HEK293 (cell line): ENCODE data around the gene OR13H1.
"Not testable (repeated sequence)": the region's sequence is repeated elsewhere in the genome, so short reads cannot be mapped to it uniquely, and the experiment has no call there.

Experiments used
- CTCF ChIP-seq: fragments of 450-650 bp; formaldehyde crosslinking; IDR thresholded peaks from 2 replicates; pipeline ENCODE4 v1.5.1; 2016; ENCODE audit warnings: missing biosample characterization, missing genetic modification characterization
- GLI2 ChIP-seq: fragments of 450-650 bp; formaldehyde crosslinking; IDR thresholded peaks from 2 replicates; pipeline ENCODE4; 2017; ENCODE audit warnings: missing biosample characterization, missing genetic modification characterization, low read depth, borderline replicate concordance
- REST ChIP-seq: fragments of 450-650 bp; formaldehyde crosslinking; IDR thresholded peaks from 2 replicates; pipeline ENCODE4 v1.5.1; 2016; ENCODE audit warnings: missing biosample characterization, missing genetic modification characterization
- ZBTB26 ChIP-seq: fragments of 450-650 bp; formaldehyde crosslinking; optimal IDR thresholded peaks from 2 replicates; pipeline ENCODE3; 2016; ENCODE audit warnings: missing biosample characterization, mild to moderate bottlenecking, missing genetic modification characterization

- TF ChIP-seq CTCF (tag by site-specific recombination); REST (tag by site-specific recombination); ZBTB26; GLI2: not testable (repeated sequence)
Measured at GRCh38 chrX:131578735-131579367, 35.0 kb downstream of the OR13H1 start.
